GM19099 (cell line): Measurements from ENCODE around the gene IGLL5.

ENCODE experiments used
- POLR2A ChIP-seq: IDR thresholded peaks from 3 replicates; pipeline ENCODE4 v1.6.1; 2011; ENCODE audit warnings: low read depth; ENCODE audit not compliant: insufficient read length; ENCODE audit errors: extremely low read depth

IGLL5 gene

DNA sequence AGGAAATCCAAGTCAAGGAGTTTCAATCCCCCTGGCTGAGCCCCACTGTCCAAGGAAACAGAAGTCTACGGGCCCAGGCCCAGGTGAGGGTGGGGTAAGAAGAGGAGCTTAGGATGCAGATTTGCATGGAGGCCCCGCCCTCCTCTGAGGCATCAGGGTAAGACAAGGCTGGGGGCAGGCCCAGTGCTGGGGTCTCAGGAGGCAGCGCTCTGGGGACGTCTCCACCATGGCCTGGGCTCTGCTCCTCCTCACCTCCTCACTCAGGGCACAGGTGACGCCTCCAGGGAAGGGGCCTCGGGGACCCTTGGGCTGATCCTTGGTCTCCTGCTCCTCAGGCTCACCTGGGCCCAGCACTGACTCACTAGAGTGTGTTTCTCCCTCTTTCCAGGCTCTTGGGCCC lies 31.3 kb upstream of the IGLL5 start:
- TF ChIP-seq POLR2A: no peak

DNA sequence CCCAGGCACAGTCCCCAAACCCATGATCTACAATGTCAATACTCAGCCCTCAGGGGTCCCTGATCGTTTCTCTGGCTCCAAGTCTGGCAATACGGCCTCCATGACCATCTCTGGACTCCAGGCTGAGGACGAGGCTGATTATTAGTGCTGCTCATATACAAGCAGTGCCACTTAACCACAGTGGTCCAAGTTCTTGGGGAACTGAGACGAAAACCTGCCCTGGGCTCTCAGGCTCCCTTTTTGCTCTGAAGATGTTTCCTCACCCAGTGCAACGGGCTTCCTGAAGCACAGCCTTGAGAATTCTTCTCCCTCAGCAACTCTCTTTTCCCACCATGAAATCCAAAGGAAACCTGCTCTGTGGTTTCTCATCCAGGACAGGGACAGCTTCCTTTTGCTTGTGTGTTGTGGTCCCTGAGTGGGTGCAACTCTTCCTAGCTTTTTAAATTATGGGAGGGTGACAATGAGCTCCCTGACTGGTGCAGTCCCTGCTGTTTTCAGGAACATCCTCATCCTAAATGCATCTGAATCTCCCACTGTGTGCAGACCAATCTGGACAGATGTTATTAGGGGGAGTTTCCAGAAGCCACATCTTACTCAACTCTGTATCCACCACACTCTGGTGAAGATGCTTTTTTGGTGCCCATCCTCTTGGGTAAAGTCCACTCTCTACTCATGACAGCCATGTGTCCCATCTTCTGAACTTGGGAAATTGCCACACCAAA lies 30.6 kb upstream of the IGLL5 start:
- no peak for TF ChIP-seq POLR2A

DNA sequence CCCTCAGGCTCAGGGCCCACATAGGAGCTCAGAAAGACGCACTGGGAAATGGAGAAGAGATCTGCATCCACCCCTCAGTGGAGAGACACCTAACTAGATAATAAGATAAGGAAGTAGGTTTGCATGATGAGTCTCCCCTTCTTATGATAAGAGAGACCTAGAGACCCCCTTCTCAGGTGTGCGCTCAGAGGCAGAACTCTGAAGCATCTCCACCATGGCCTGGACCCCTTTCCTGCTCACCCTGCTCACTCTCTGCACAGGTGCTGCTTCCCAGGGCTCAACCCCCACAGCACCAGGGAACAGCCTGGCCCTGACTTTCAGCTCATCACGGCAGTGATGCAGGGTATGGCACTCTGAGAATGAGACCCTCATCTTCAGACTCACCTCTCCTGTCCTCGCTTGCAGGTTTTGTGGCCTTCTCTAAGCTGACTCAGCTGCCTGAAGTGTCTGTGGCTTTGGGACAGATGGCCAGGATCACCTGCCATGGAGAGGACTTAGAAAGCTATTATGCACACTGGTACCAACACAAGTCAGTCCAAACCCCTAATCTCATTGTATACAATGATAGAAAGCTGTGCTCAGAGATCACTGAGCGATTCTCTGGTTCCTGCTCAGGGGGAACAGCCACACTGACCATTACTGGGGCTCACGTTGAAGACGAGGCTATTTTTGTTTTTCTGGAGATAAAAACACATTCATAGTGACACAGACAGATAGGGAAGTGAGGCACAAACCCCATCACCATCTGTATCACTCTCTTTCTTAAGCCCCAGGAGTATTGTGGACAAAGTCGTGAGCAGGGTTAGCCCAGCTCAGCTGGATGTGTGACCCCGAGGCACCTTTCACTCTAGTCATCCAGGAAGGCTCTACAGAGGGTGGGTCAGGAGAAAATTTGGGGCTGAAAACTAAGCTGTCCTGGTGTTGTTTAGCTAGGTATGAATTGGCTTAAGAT lies 29.7 kb upstream of the IGLL5 start:
- TF ChIP-seq POLR2A: no peak

DNA sequence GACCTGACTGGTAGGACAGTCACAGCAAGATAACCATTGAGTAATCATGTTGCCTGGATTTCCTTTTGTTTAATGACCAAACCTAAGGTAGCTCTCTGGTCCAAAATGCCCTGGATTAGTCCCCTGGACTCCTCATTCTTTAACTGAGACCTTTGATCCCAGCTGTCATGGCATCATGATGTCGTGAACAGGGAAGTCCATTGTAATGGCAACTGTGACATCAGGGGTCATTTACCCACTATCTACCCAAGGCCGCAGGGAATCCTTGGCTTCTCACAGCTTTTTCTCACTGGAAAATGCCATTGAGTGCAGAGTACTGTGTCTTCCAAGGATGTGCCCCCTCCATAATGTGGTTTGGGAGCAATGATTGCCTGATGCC lies 29.1 kb upstream of the IGLL5 start:
- no peak for TF ChIP-seq POLR2A

DNA sequence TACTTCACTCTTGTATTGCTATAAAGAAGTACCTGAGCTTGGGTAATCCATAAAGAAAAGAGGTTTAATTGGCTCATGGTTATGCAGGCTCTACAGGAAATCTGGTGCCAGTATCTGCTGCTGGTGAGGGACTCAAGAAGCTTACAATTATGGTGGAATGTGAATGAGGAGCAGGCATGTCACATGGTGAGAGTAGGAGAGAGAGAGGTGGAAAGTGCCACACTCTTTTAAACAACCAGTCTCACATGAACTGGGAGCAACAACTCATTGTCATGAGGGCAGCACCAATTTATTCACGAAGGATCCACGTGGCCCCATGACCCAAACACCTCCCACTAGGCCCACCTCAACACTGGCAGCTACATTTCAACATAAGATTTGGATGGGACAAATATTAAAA lies 24.6 kb upstream of the IGLL5 start:
- no peak for TF ChIP-seq POLR2A

DNA sequence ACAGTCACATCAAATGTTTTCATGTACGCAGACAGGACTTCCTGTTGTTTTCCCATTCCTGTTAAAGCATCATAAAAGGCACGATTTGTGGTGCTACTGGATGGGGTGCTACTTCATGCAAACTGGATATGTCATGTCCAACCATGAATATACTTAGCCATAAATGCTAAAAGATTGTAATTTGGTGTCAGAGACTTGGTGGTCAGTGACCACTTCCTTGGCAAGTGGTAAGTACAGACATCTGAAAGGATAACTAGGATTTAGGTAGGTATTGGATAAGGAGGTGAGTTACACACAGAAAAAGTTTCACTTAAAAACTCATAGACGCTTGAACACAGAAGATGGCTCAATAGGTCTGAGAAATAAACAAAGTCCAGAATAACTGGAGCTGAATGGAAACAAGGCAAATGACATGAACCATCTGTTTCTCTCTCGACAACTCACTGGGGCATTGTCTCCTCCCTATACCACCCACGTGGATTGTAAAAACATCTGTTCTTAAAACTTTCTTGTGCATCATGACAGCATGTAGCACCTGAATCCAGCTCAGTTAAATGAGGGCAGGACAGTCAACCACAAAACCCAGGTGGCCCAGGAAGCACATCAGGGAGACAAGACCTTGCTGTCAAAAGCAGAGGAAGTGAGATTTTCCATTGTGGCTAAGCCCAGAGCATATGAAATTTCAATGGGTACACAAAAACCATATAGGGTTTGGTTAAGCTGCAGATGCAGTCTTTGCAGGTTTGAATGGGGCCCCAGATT lies 22.1 kb upstream of the IGLL5 start:
- no peak for TF ChIP-seq POLR2A

DNA sequence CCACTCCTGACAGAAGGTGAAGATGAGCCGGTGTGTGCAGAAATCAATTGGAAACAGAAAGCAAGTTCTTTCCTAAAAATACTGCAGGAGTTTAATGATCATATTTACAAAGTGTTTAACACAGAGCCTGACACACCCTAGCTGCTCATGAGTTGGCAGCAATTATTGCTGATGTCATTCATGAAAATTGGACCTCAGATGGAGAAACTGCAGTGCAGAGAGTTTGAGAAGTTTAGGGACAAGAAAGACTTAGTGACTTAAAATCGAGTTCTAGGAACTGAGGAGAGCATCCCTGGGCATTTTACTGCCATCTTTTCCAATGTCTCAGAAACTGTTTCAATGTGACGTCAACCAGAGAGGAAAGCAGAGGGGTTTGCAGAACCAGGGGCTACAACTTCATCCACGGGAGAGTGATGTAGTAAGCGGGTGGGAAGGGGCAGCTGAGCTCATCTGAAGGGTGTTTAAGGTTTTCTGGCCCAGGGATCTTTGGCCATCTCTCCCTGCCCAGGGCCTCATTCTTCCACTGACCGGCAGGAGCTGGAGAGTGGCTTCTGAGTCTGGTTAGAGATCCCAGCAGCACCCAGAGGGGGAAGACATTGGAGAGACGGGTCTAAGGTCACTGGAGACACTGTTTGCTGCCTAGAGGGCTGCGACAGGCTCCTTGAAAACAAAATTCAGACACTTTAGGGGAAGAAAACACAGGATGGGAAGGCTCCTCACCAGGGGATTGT lies 21.1 kb upstream of the IGLL5 start:
- TF ChIP-seq POLR2A: no peak

DNA sequence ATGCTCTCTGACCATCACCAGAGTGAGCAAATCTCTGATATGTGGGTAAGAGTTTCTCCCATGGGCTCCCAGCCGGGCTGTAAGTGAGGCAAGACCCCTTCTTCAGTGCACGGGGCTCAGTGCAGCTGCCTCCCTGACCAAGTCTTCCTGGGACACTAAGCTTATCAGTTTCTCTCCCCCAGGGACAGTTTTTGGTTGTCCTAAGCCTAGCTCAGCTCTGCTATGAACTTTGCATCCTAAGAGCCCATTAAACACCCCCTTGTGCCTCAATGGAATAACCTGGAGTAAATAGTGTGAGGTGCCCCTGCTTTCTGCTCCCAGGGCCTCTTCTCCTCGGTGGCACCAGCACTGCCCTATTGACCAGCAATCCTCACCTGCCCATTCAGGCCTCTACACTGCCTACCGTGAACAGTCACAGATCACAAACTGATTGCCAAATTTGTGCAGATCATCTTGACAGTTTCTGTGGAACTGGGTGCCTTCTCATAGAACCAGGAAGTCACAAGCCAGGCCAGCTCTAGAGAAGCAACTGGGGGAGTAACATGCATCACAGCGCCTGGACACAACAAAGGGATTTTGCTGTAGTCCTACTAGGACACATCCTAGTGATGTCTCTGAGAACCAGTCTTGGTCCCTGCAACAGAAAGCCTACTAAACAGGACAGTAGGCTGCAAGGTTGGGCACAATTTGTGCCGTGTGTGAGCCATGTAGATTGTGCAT lies 19.5 kb upstream of the IGLL5 start:
- no peak for TF ChIP-seq POLR2A

DNA sequence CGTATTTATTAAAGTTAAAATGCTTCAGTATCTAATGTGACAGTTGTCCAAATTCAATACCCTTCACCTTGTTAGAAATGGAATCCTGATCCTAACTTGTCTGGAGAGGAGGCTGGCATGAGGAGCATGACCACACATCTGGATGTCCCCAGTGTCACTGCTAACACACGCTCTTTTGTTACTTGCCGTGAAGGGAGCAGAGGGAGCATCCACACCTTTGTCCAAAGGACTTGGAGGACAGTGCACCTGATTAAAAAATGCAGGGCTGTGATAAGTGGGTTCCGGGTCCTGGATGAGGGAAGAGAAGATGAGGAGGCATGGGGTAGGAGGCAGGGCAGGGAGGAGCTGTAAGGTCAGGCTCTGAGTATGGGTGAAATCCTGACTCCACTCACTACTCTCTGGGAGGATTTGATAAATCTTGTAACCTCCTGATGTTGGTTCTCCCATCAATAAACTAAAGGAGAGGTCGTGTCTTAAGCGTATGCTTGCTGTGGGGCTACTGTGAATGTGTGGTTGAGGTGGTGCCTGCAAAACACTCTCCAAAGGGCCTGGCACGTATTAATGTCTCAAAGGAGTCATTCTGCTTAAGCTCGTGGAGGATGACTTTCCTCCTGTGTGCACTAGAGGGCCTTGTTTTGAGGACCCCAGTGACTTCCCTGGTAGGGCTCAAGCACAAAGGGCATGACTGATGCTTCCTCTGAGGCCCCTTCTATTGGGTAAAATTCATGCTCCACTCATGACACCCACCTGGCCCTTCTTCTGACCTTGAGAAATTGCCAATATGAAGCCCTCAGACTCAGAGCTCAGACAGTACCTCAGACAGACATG lies 16.8 kb upstream of the IGLL5 start:
- TF ChIP-seq POLR2A: no peak

DNA sequence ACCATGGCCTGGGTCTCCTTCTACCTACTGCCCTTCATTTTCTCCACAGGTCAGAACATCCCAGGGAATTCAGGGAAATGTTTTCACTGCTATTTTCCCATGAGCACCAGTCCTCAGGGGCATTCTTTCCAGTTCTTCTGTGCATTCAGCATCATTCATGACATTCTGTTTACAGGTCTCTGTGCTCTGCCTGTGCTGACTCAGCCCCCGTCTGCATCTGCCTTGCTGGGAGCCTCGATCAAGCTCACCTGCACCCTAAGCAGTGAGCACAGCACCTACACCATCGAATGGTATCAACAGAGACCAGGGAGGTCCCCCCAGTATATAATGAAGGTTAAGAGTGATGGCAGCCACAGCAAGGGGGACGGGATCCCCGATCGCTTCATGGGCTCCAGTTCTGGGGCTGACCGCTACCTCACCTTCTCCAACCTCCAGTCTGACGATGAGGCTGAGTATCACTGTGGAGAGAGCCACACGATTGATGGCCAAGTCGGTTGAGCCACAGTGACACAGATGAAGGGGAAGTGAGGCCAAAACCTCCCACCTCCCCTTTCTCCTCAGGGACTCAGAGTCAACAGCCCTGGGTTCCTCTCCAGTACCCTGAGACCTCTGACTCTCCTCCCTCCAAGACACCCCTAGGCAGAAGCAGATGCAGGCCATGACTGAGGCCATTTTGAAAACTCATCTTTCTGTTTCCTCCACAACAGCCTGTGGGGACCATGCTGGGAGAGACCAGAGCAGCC lies 15.9 kb upstream of the IGLL5 start:
- no peak for TF ChIP-seq POLR2A

DNA sequence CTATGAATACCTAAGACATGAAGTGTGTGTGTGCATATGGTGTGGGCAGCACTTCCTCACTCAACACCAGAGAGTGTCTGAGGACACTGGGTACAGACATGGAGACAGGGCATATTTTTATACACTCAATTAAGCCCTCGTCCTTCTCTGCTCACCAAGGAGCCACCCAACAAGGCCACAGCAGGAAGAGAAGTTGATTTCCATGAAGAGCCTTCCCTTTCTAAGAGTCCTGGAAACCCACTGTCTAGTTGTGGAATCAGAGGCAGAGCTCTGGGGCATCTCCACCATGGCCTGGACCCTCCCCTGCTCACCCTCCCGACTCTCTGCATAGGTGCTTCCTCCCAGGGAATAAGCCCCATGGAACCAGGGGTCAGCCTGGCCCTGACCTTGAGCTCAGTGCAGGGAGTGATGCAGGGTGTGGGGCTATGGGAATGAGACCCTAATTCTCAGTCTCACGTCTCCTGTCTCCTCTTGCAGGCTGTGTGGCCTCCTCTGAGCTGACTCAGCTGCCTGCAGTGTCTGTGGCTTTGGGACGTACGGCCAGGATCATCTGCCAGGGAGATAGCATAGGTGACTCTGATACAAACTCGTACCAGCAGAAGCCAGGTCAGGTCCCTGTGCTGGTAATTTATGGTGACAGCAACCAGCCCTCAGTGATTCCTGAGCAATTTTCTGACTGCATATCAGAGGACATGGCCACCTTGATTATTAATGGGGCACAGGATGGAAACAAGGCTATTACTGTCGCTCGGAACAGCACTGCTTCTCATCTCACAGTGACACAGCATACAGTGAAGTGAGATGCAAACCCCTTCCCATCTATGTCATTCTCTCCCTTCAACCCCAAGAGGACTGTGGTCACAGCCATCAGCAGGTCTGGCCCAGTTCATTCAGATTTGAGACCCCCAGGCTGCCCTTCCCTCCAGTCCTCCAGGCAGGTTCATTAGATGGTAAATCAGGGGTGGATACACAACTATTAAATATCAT lies 14.6 kb upstream of the IGLL5 start:
- no peak for TF ChIP-seq POLR2A
